Stimulated activated CD4-positive, alpha-beta T cell treated with anti-CD3 and anti-CD28 coated beads, TNF-alpha, amount 100 ng/mL, for 1 hour (primary cell): ENCODE results near the gene ZDHHC14.
"Not testable (repeated sequence)": the region's sequence is repeated elsewhere in the genome, so short reads cannot be mapped to it uniquely, and the experiment has no call there.

Experiments
- DNase-seq, 3 donors: peaks; one replicate each; pipeline ENCODE4 v3.0.0-alpha.2; 2020; ENCODE audit warnings: low read depth in 3 of 3, low spot score in 1 of 3

Gene ZDHHC14

DNA sequence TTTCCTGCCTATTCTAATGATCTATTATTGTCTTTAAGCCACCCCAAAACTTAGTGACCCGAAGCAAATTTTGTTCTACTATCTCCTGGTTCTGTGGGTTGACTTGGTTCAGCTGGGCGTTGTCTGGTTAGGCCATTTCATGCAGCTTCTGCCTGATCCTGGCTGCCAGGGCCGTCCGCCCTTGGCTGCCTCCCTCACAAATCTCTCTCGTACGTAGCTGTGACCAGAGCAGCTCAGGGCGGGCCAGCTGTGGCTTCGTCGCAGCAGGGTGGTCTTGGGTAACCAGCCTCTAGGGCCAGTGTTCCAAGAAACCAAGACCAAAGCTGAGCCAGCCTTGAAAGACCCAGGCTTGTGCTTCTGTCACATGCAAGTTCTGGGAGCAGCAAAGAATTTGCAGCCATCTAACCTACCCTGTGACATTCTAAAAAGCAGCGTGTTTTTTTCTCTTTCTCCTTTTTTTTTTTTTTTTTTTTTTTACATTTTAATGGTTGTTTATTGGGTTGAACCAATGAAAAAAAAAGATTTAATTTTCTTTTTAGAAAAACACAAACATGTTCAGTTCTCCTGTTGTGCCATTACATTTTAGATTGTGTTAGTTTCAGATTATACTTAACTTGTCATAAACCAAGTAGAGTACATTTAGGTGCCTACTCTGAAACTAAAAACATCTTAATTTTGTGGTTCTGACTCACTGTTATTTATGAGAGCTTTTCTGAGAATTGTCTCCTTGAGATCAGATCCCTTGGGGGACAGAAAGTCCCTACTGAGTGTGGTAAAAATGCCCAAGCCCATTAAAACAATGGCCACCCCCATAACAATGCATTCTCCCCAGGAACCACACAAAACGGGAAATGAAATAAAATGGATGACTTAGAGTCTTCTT, 83.9 kb downstream of the ZDHHC14 start:
- DNase-seq: no peak

DNA sequence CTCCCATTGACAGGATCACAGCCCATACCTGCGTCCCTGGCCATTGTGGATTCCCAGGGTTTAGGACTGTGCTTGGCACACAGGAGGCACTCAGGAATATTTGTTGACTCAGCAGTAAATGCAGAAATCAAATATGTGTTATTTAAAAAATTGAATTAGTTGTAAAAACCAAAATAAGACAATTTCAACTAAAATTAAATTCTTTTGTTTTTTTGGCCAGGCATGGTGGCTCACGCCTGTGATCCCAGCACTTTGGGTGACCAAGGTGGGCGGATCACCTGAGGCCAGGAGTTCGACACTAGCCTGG, 85.3 kb downstream of the ZDHHC14 start:
- DNase-seq: no peak

DNA sequence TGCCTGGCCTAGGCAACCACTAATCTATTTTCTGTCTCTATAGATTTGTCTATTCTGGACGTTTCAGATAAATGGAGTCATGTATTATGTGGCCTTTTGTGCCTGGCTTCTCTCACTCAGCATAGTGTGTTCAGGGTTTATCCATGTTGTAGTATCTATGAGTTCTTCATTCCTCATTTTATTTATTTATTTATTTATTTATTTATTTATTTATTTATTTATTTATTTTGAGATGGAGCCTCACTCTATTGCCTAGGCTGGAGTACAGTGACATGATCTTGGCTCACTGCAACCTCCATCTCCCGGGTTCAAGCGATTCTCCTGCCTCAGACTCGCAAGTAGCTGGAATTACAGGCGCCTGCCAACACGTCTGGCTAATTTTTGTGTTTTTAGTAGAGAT, 86.3 kb downstream of the ZDHHC14 start:
- not testable (repeated sequence) for DNase-seq

GRCh38 chr6:157468054-157468453, 87.1 kb downstream of the ZDHHC14 start:
- no peak for DNase-seq

GRCh38 chr6:157468574-157468973, 87.6 kb downstream of the ZDHHC14 start:
- DNase-seq: no peak

GRCh38 chr6:157469378-157469777, 88.4 kb downstream of the ZDHHC14 start:
- no peak for DNase-seq

DNA sequence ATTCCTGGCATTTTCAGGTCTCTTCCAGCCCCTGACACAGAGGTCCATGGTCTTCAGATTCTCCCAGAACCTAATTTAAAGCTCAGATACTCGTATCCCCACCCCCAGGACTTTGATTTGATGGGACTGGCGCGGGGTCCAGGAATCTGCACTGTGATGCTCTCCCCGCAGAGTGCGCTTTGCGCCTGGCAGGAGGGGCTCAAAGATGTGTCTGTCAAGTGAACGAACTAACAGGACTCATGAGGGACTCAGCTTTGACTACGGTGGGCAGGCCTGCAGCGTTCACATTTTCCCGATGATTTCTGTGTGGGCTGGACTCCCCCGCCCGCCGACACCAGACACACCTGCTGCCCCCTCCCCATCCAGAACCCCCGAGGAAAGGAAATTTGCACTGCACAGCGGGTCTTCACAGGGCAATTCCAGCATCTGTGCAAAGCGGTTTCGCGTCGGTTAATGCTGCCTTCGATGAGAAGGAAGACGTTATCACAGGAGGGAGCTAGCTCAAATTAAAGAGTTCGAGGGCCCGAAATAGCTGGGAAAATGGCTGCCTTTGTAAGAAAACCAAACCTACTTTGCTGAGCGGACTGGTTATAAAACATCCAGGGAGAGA, 90.2 kb downstream of the ZDHHC14 start:
- DNase-seq: no peak

- no peak for DNase-seq
These were observed 91.1 kb downstream of the ZDHHC14 start for GRCh38 chr6:157471895-157472686.

DNA sequence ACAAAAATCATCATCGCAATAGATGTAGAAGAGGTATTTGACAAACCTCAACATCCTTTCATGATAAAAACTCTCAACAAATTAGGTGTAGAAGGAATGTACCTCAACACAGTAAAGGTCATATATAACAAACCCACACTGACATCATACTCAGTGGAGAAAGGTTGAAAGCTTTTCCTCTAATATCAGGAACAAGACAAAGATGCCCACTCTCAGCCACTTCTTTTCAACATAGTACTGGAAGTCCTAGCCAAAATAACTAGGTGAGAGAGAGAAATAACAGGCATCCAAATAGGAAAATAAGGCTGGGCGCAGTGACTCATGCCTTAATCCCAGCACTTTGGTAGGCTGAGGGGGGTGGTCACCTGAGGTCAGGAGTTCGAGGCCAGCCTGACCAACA, 95.8 kb downstream of the ZDHHC14 start:
- DNase-seq: no peak

DNA sequence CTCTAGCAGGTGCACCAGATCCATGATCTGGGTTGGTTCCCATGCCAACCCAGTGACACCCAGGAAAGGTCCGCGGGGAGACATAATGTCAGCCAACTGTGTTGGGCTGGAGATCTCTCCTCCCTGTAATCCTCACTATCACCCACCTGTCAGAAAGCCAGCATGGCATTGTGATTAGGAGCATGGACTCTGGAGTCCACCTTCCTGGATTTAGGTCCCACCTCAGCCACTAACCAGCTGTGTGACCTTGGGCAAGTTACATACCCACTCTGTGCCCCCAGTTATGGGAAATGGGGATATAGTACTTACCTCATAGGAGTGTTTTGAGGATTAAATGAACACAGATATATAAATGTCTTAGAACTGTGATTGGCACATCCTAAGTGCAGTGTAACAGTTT, 97.9 kb downstream of the ZDHHC14 start:
- DNase-seq: no peak

- no peak for DNase-seq
These were observed 98.7 kb downstream of the ZDHHC14 start for GRCh38 chr6:157479464-157480303.

DNA sequence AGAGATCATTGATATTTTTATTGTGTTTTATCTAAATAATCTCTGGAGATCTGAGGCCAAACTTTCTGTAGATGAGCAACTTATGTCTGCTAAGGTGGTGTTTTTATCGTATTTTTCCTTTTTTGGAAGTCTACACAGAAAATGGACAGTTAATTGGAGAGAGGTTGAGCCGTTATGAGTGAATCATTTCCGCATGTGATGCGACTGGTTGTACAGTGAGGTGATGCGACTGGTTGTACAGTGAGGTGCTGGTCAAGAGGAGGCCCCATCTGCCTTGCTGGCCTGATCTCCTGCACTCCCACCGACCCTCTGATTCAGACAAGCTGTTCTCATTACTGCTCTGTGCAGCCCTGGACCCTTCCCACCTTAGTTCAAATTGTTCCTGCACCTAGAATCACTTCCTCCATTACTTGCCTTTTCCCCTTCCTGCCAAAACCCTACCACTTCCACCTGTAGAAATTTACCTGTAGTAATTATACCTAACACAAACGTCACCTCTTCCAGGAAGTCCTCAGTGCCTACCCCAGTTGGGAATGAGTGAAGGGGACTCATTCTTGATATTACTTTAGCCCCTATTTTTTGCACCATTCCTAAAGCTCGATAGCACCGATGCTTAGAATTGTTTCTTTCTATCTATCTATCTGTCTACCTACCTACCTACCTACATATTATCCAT, 100.3 kb downstream of the ZDHHC14 start:
- no peak for DNase-seq

- DNase-seq: no peak
These were observed 100.9 kb downstream of the ZDHHC14 start for GRCh38 chr6:157481865-157482249.

GRCh38 chr6:157483770-157484169, 102.8 kb downstream of the ZDHHC14 start:
- no peak for DNase-seq

GRCh38 chr6:157484181-157484580, 103.2 kb downstream of the ZDHHC14 start:
- DNase-seq: no peak

DNA sequence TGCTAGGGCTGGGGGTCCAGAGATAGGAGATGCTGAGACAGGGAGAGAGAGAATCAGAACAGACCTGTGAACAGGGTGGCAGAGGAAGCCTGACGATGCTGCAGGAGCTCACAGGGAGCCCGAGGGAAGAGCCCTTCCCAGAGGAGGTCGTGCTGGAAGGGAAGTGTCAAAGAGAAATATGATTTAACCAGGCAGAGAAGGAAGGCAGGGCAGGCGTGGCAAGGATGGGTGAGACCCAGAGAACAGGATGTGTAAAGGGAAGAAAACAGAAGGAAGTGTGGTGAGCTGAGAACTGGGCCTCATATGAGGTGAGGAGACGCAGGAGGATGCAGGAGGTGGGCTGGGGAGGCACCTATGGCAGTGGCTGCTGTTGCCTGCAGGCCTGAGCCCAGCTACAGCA, 105.6 kb downstream of the ZDHHC14 start:
- no peak for DNase-seq

- no peak for DNase-seq
These were observed 106.3 kb downstream of the ZDHHC14 start for GRCh38 chr6:157487110-157487773.

- no peak for DNase-seq
These were observed 107.1 kb downstream of the ZDHHC14 start for GRCh38 chr6:157488058-157488457.

DNA sequence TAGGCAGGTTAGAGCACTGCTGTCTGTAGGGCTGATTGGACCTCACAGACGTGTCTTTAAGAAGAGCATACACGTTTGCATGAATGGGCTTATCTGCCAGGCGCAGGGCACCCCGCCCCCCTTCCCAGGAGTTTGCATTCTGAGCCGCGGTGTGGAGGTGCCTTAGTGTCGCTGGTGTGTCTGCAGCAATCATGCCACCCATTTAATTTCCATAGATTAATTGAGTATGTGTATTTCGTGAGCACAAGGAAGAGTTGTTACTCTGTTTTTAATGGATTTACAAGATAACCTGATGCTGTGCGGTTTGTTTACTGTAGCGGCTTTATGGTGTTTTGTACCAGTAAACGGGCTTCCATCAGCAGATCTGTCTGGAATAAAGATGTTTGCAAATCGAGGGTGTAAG, 107.7 kb downstream of the ZDHHC14 start:
- no peak for DNase-seq

- no peak for DNase-seq
These were observed 109.8 kb downstream of the ZDHHC14 start for GRCh38 chr6:157490611-157491269.
